ENCODE measurements around the gene ALKBH5.

DNA sequence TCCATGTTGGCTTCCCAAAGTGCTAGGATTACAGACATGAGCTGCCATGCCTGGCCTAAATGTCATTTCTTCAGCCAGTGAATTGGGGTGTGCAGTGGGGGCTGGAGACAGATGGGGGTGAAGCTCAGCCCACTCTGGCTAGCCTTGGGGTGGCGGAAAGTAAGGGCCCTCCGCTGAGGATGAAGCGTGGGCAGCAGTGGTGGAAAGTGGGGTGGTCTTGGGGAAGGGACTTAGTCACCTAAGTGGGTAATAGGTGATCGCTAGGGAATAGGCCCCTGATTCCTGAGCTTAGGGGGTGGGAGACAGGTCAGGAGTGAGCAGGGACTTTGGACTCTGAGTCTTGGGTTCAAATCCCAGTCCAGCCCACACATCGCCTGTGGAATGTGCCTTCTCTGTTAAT, 44.0 kb downstream of the ALKBH5 start:
- no peak for TF ChIP-seq CTCF (IDR thresholded peaks at IDR 0.05 in 2 of 3, conservative IDR thresholded peaks at IDR 0.05 in 1 of 3; ENCODE audit: borderline replicate concordance in 1 of 3, insufficient read depth in 1 of 3, low read depth in 2 of 3, low read length in 2 of 3)
- no peak for TF ChIP-seq EZH2phosphoT487 (IDR thresholded peaks at IDR 0.05; ENCODE audit: borderline replicate concordance)
- TF ChIP-seq RAD21 (IDR thresholded peaks at IDR 0.05; ENCODE audit: low read depth), result no peak
- no peak for TF ChIP-seq ATF3 (IDR thresholded peaks at IDR 0.05)
- no peak for TF ChIP-seq TCF7L2 (IDR thresholded peaks at IDR 0.05; ENCODE audit: borderline replicate concordance, extremely low read depth, insufficient read depth, insufficient read length)
- no peak for TF ChIP-seq SP1 (IDR thresholded peaks at IDR 0.05; ENCODE audit: low read depth)
- TF ChIP-seq MAX (IDR thresholded peaks at IDR 0.05), result no peak
- no peak for TF ChIP-seq POLR2A (IDR thresholded peaks at IDR 0.05; ENCODE audit: borderline replicate concordance, extremely low read depth, insufficient read depth, insufficient read length)
- no peak for TF ChIP-seq POLR2AphosphoS5 (IDR thresholded peaks at IDR 0.05; ENCODE audit: low read depth, low read length)
- no peak for TF ChIP-seq EZH2 (IDR thresholded peaks at IDR 0.05)
- TF ChIP-seq, protein P1, sequence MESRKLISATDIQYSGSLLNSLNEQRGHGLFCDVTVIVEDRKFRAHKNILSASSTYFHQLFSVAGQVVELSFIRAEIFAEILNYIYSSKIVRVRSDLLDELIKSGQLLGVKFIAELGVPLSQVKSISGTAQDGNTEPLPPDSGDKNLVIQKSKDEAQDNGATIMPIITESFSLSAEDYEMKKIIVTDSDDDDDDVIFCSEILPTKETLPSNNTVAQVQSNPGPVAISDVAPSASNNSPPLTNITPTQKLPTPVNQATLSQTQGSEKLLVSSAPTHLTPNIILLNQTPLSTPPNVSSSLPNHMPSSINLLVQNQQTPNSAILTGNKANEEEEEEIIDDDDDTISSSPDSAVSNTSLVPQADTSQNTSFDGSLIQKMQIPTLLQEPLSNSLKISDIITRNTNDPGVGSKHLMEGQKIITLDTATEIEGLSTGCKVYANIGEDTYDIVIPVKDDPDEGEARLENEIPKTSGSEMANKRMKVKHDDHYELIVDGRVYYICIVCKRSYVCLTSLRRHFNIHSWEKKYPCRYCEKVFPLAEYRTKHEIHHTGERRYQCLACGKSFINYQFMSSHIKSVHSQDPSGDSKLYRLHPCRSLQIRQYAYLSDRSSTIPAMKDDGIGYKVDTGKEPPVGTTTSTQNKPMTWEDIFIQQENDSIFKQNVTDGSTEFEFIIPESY (IDR thresholded peaks at IDR 0.05; ENCODE audit: extremely low read depth, insufficient replicate concordance, low read length), result no peak
